IPS-20b (cell line): Measurements from ENCODE around the gene DLX6.

ENCODE experiments used
- H3K27ac ChIP-seq: one replicate; pipeline ENCODE4 v1.5.1; 2013; ENCODE audit warnings: low read length
- H3K27me3 ChIP-seq: 2 replicates; pipeline ENCODE4 v1.6.1; 2013; ENCODE audit warnings: mild to moderate bottlenecking, low read length, inconsistent platforms; ENCODE audit not compliant: insufficient read depth
- H3K36me3 ChIP-seq: 2 replicates; pipeline ENCODE4 v1.6.1; 2013; ENCODE audit warnings: low read depth, mild to moderate bottlenecking, inconsistent platforms, low read length, moderate library complexity; ENCODE audit not compliant: insufficient read depth
- H3K4me1 ChIP-seq: 2 replicates; pipeline ENCODE4 v1.6.1; 2013; ENCODE audit warnings: mild to moderate bottlenecking, control low read depth, inconsistent platforms, low read length, moderate library complexity; ENCODE audit not compliant: insufficient read depth
- H3K4me3 ChIP-seq: 2 replicates; pipeline ENCODE4 v1.5.1; 2013; ENCODE audit warnings: mild to moderate bottlenecking, low read length, inconsistent platforms
- H3K9ac ChIP-seq: 2 replicates; pipeline ENCODE4 v1.6.1; 2013; ENCODE audit warnings: low read depth, mild to moderate bottlenecking, inconsistent platforms, low read length, moderate library complexity
- H3K9me3 ChIP-seq: 2 replicates; pipeline ENCODE4 v1.6.1; 2013; ENCODE audit warnings: mild to moderate bottlenecking, low read depth, low read length, inconsistent platforms; ENCODE audit not compliant: insufficient read depth

Gene DLX6

GRCh38 chr7:96996958-96997511 lies 8.3 kb upstream of the DLX6 start:
- Histone ChIP-seq H3K27me3 (peaks cover 100% of the 10 kb centered on the region), H3K4me1 (peaks cover 7% of the 10 kb centered on the region), H3K9me3 (peaks cover 4% of the 10 kb centered on the region; the same call in 1 of the 2 replicates), H3K9ac (no peak overlapping the region), H3K27ac (no peak overlapping the region), H3K36me3 (no peaks in the 10 kb centered on the region), H3K4me3 (no peak overlapping the region)

GRCh38 chr7:96997512-96998032 lies 7.8 kb upstream of the DLX6 start:
- H3K4me3 ChIP-seq = no peak overlapping the region
- peaks cover 4% of the 10 kb centered on the region; the same call in 1 of the 2 replicates for H3K9me3 ChIP-seq
- H3K36me3 ChIP-seq = no peaks in the 10 kb centered on the region
- H3K27ac ChIP-seq = no peak overlapping the region
- peaks cover 13% of the 10 kb centered on the region for H3K4me1 ChIP-seq
- H3K27me3 ChIP-seq = peaks cover 100% of the 10 kb centered on the region
- H3K9ac ChIP-seq = no peak overlapping the region

- Histone ChIP-seq H3K27me3 (peaks cover 100% of the 10 kb centered on the region), H3K4me3 (no peak overlapping the region), H3K9ac (no peak overlapping the region), H3K9me3 (peaks cover 4% of the 10 kb centered on the region; the same call in 1 of the 2 replicates), H3K36me3 (no peaks in the 10 kb centered on the region), H3K4me1 (peaks cover 16% of the 10 kb centered on the region), H3K27ac (no peak overlapping the region)
Observed at GRCh38 chr7:96998333-96998732, 7.0 kb upstream of the DLX6 start.

GRCh38 chr7:96998744-96999143 lies 6.6 kb upstream of the DLX6 start:
- Histone ChIP-seq H3K4me3 (no peak overlapping the region), H3K27ac (no peak overlapping the region), H3K9me3 (peaks cover 4% of the 10 kb centered on the region; the same call in 1 of the 2 replicates), H3K36me3 (no peaks in the 10 kb centered on the region), H3K9ac (no peak overlapping the region), H3K27me3 (peaks cover 100% of the 10 kb centered on the region), H3K4me1 (peaks cover 16% of the 10 kb centered on the region)

GRCh38 chr7:97001221-97001620 lies 4.1 kb upstream of the DLX6 start:
- Histone ChIP-seq H3K27me3 (peaks cover 100% of the 10 kb centered on the region), H3K9me3 (peaks cover 4% of the 10 kb centered on the region; the same call in 1 of the 2 replicates), H3K4me1 (peaks cover 16% of the 10 kb centered on the region), H3K9ac (no peak overlapping the region), H3K4me3 (peak overlapping the region; percentile 32), H3K36me3 (no peaks in the 10 kb centered on the region), H3K27ac (no peak overlapping the region)

GRCh38 chr7:97001656-97002554 lies 3.4 kb upstream of the DLX6 start:
- Histone ChIP-seq H3K9ac (no peak overlapping the region), H3K4me3 (peak overlapping the region; percentile 32)

GRCh38 chr7:97002555-97003261 lies 2.6 kb upstream of the DLX6 start:
- H3K4me3 ChIP-seq = no peak overlapping the region; the same call in 1 of the 2 replicates
- peaks cover 99% of the 10 kb centered on the region for H3K27me3 ChIP-seq
- no peak overlapping the region for H3K9ac ChIP-seq
- H3K9me3 ChIP-seq = peaks cover 2% of the 10 kb centered on the region; the same call in 1 of the 2 replicates
- H3K27ac ChIP-seq = no peak overlapping the region
- H3K4me1 ChIP-seq = peaks cover 16% of the 10 kb centered on the region
- no peaks in the 10 kb centered on the region for H3K36me3 ChIP-seq

More at GRCh38 chr7:97001656-97002554, 3.4 kb upstream of the DLX6 start:
- Histone ChIP-seq H3K4me1 (peaks cover 16% of the 10 kb centered on the region), H3K27ac (no peak overlapping the region), H3K36me3 (no peaks in the 10 kb centered on the region), H3K27me3 (peaks cover 99% of the 10 kb centered on the region), H3K9me3 (peaks cover 4% of the 10 kb centered on the region; the same call in 1 of the 2 replicates)

- Histone ChIP-seq H3K9ac (no peak overlapping the region), H3K9me3 (no peaks in the 10 kb centered on the region; the same call in 1 of the 2 replicates), H3K36me3 (no peaks in the 10 kb centered on the region), H3K4me3 (no peak overlapping the region), H3K4me1 (peaks cover 16% of the 10 kb centered on the region), H3K27ac (no peak overlapping the region), H3K27me3 (peaks cover 99% of the 10 kb centered on the region)
Observed at GRCh38 chr7:97003262-97004246, 1.8 kb upstream of the DLX6 start.

- no peak overlapping the region for H3K9ac ChIP-seq
- H3K4me3 ChIP-seq = peak overlapping the region; percentile 56; the same call in 1 of the 2 replicates
- H3K27ac ChIP-seq = no peak overlapping the region
- H3K9me3 ChIP-seq = no peaks in the 10 kb centered on the region; the same call in 1 of the 2 replicates
- no peaks in the 10 kb centered on the region for H3K36me3 ChIP-seq
- peaks cover 99% of the 10 kb centered on the region for H3K27me3 ChIP-seq
- H3K4me1 ChIP-seq = peaks cover 16% of the 10 kb centered on the region
Observed at GRCh38 chr7:97004247-97005182, 838 bp upstream of the DLX6 start.
